Thoracic aorta (tissue), 2 donors: ENCODE measurements around the gene ST6GALNAC4. TPM values are rescaled to one million over a fixed set of nuclear protein-coding genes. Genes with fewer than 3 reads are reported as not detected.

ENCODE experiments used
- ATAC-seq: fragments of 150-250 bp; one replicate; pipeline ENCODE4 v1.8.0; 2017; ENCODE audit warnings: low read depth; ENCODE audit not compliant: insufficient number of reproducible peaks, low FRiP score
- DNase-seq: peaks from one replicate; pipeline ENCODE4 v3.0.0-alpha.2; 2020; ENCODE audit warnings: low spot score
- H3K27ac ChIP-seq, 2 donors: fragments of 200-600 bp; sonication (generic); 1 replicate in 1 of 2; 2 replicates in 1 of 2; pipeline ENCODE4 v1.5.1; 2016; ENCODE audit warnings: mild to moderate bottlenecking in 2 of 2, moderate library complexity in 2 of 2
- H3K27me3 ChIP-seq: fragments of 200-600 bp; sonication (generic); replicated peaks from 2 replicates; pipeline ENCODE4 v1.6.0; 2016; ENCODE audit warnings: mild to moderate bottlenecking; ENCODE audit not compliant: insufficient read depth
- H3K36me3 ChIP-seq: fragments of 200-600 bp; sonication (generic); one replicate; pipeline ENCODE4 v1.5.1; 2016
- H3K4me1 ChIP-seq, 2 donors: fragments of 200-600 bp; sonication (generic); 1 replicate in 1 of 2; 2 replicates in 1 of 2; pipeline versions ENCODE4 v1.5.1 to v1.6.0; 2016; ENCODE audit warnings: low read depth in 2 of 2, mild to moderate bottlenecking in 1 of 2; ENCODE audit not compliant: control insufficient read depth in 1 of 2
- H3K4me3 ChIP-seq: fragments of 200-600 bp; sonication (generic); 2 replicates; pipeline ENCODE4 v1.5.1; 2016; ENCODE audit warnings: mild to moderate bottlenecking
- H3K9me3 ChIP-seq: fragments of 200-600 bp; sonication (generic); 2 replicates; pipeline ENCODE4 v1.5.1; 2016
- CTCF ChIP-seq: fragments of 200-600 bp; sonication (generic); IDR thresholded peaks from one replicate; pipeline ENCODE4 v1.5.1; 2019; ENCODE audit warnings: antibody characterized with exemption
- total RNA-seq, 2 donors: library from RNA; depleted of rRNA; stranded (reverse); fragments of >200 nt; gene quantifications; one replicate each; pipeline versions ENCODE4 v1.1.0 to v1.2.3, GENCODE V29; 2016

ST6GALNAC4 gene
- 10 to 100 TPM; 45.0 to 61.2 TPM for total RNA-seq

- Histone ChIP-seq H3K27ac (peak within 1 kb of the TSS; percentile 68 to 78), H3K27me3 (no peaks in the 10 kb centered on the region), H3K4me3 (peak within 1 kb of the TSS; percentile 88), H3K9me3 (no peaks in the 10 kb centered on the region), H3K4me1 (peaks cover 27 to 61% of the 10 kb centered on the region in 2 donors), H3K36me3 (peaks cover 8% of the 10 kb centered on the region)
- no peak for TF ChIP-seq CTCF
- peak; percentile 54 for ATAC-seq
- peak; percentile 70 for DNase-seq
Observed at GRCh38 chr9:127916720-127917581, at the start of gene ST6GALNAC4. ST6GALNAC4 (minus strand) TSS chr9:127917041; CDS start chr9:127916419, 622 bp downstream.

- DNase-seq = no peak
- H3K27ac ChIP-seq = peak overlapping the region; percentile 83 to 94
Observed at GRCh38 chr9:127965953-127966352, 49.1 kb upstream of the ST6GALNAC4 start.

GRCh38 chr9:127963359-127964064 lies 46.7 kb upstream of the ST6GALNAC4 start:
- peak overlapping the region; percentile 3 for H3K4me3 ChIP-seq

More at GRCh38 chr9:127965953-127966352, 49.1 kb upstream of the ST6GALNAC4 start:
- Histone ChIP-seq H3K9me3 (no peaks in the 10 kb centered on the region), H3K4me3 (peak overlapping the region; percentile 61), H3K27me3 (no peaks in the 10 kb centered on the region), H3K36me3 (no peaks in the 10 kb centered on the region), H3K4me1 (peaks cover 59 to 91% of the 10 kb centered on the region in 2 donors)
- no peak for ATAC-seq
- TF ChIP-seq CTCF = no peak

GRCh38 chr9:127963041-127963358 lies 46.2 kb upstream of the ST6GALNAC4 start:
- no peak for DNase-seq
- no peak for TF ChIP-seq CTCF
- H3K4me1 ChIP-seq = peaks cover 38 to 74% of the 10 kb centered on the region in 2 donors
- no peak for ATAC-seq
- no peaks in the 10 kb centered on the region for H3K36me3 ChIP-seq
- H3K27ac ChIP-seq = peak overlapping the region; percentile 83 to 94
- no peaks in the 10 kb centered on the region for H3K9me3 ChIP-seq
- no peaks in the 10 kb centered on the region for H3K27me3 ChIP-seq
- no peak overlapping the region for H3K4me3 ChIP-seq

More at GRCh38 chr9:127963359-127964064, 46.7 kb upstream of the ST6GALNAC4 start:
- no peaks in the 10 kb centered on the region for H3K9me3 ChIP-seq
- DNase-seq = no peak
- ATAC-seq = no peak
- H3K27me3 ChIP-seq = no peaks in the 10 kb centered on the region
- no peaks in the 10 kb centered on the region for H3K36me3 ChIP-seq
- H3K27ac ChIP-seq = peak overlapping the region; percentile 83 to 94
- peaks cover 44 to 80% of the 10 kb centered on the region in 2 donors for H3K4me1 ChIP-seq
- no peak for TF ChIP-seq CTCF

GRCh38 chr9:127962278-127962677 lies 45.4 kb upstream of the ST6GALNAC4 start:
- no peak for DNase-seq
- H3K4me3 ChIP-seq = no peak overlapping the region
- ATAC-seq = no peak
- H3K27ac ChIP-seq = peak overlapping the region; percentile 83 to 94
- TF ChIP-seq CTCF = no peak
- peaks cover 38 to 67% of the 10 kb centered on the region in 2 donors for H3K4me1 ChIP-seq
- H3K9me3 ChIP-seq = no peaks in the 10 kb centered on the region
- no peaks in the 10 kb centered on the region for H3K27me3 ChIP-seq
- H3K36me3 ChIP-seq = no peaks in the 10 kb centered on the region
